Measurements from ENCODE around the gene MPDU1. TPM values are rescaled to one million over a fixed set of nuclear protein-coding genes. Genes with fewer than 3 reads are reported as not detected.
A peak's percentile ranks its signal among the peaks of the same experiment; 100 is the strongest.

Gene MPDU1
- total RNA-seq, 2 experiments from 2014 or later = 51.7 to 77.0 TPM

- Mint-ChIP-seq H3K4me3 (no peak overlapping the region), H3K27ac (peak overlapping the region; percentile 94), H3K4me1 (peaks cover 76% of the 10 kb centered on the region), H3K9me3 (ENCODE audit: low read depth) (no peaks in the 10 kb centered on the region), H3K36me3 (ENCODE audit: low read depth) (peaks cover 59% of the 10 kb centered on the region), H3K27me3 (no peaks in the 10 kb centered on the region)
- CTCF ChIA-PET = interaction anchor here (0.6 to 1.6 kb wide), 6 partner anchors 21 to 284 kb away, joined by 3 to 5 read pairs (median 3); partner anchors contain the start of gene TNFSF12
- POLR2A ChIA-PET = interaction anchor here (0.6 to 3.9 kb wide), 3 partner anchors 56 to 251 kb away, joined by 3 to 25 read pairs (median 5); partner anchors contain the start of genes NEURL4, TP53 and WRAP53
- no peak for DNase-seq
- intact Hi-C loops (cut with DNase I, micrococcal nuclease) = loop anchor here in 1 of 2 experiments (5.0 kb wide), 1 partner anchor 351 kb away; the partner anchor contains the start of genes CNTROB and TRAPPC1
- no peak for ATAC-seq
Observed at GRCh38 chr17:7580604-7581575, 2.8 kb upstream of the MPDU1 start.

GRCh38 chr17:7582396-7583252, 1.0 kb upstream of the MPDU1 start:
- Mint-ChIP-seq H3K9me3 (ENCODE audit: low read depth) (no peaks in the 10 kb centered on the region), H3K27ac (peak overlapping the region; percentile 100), H3K27me3 (no peaks in the 10 kb centered on the region), H3K36me3 (ENCODE audit: low read depth) (peaks cover 45% of the 10 kb centered on the region), H3K4me3 (peak overlapping the region; percentile 82), H3K4me1 (peaks cover 64% of the 10 kb centered on the region)
- ATAC-seq (no peak), DNase-seq (no peak)
- CTCF ChIA-PET = interaction anchor here (1.0 to 3.4 kb wide), 5 partner anchors 22 to 227 kb away, joined by 3 to 30 read pairs (median 5); partner anchors contain the start of genes SENP3 and TMEM102
- POLR2A ChIA-PET = interaction anchor here (0.8 to 3.0 kb wide), 7 partner anchors 7 to 253 kb away, joined by 3 to 43 read pairs (median 11); partner anchors contain the start of genes FXR2, POLR2A, TP53 and WRAP53
- intact Hi-C loops (cut with DNase I, micrococcal nuclease) = loop anchor here (1.0 to 5.0 kb wide), 9 partner anchors 10 to 350 kb away; partner anchors contain the start of genes CNTROB (in 1 of the 2), NAA38 (in 1 of the 2), POLR2A (in 1 of the 2) and SENP3 (in 1 of the 2)

- Mint-ChIP-seq H3K27ac (no peak overlapping the region), H3K4me1 (peaks cover 28% of the 10 kb centered on the region), H3K9me3 (ENCODE audit: low read depth) (no peaks in the 10 kb centered on the region), H3K4me3 (no peak overlapping the region), H3K36me3 (ENCODE audit: low read depth) (peaks cover 34% of the 10 kb centered on the region), H3K27me3 (no peaks in the 10 kb centered on the region)
- POLR2A ChIA-PET = interaction anchor here (1.2 kb wide), 1 partner anchor 100 kb away, joined by 3 read pairs; no protein-coding TSS in a partner anchor
- CTCF ChIA-PET = interaction anchor here (0.6 to 1.8 kb wide), 4 partner anchors 26 to 150 kb away, joined by 4 to 6 read pairs (median 6); partner anchors contain the start of genes TP53 and WRAP53
- DNase-seq = no peak
- no peak for ATAC-seq
- intact Hi-C loops (cut with DNase I, micrococcal nuclease) = no loop called here
Observed at GRCh38 chr17:7586673-7587419, 3.2 kb downstream of the MPDU1 start.

- Mint-ChIP-seq H3K4me3 (no peak overlapping the region), H3K27me3 (no peaks in the 10 kb centered on the region), H3K27ac (no peak overlapping the region), H3K36me3 (ENCODE audit: low read depth) (peaks cover 34% of the 10 kb centered on the region), H3K4me1 (peaks cover 21% of the 10 kb centered on the region), H3K9me3 (ENCODE audit: low read depth) (no peaks in the 10 kb centered on the region)
- no peak for ATAC-seq
- ChIA-PET CTCF (interaction anchor here (1.2 to 2.3 kb wide), 4 partner anchors 12 to 151 kb away, joined by 5 to 9 read pairs (median 6); partner anchors contain the start of genes TP53 and WRAP53), POLR2A (interaction anchor here (1.2 kb wide), 1 partner anchor 99 kb away, joined by 3 read pairs; no protein-coding TSS in a partner anchor)
- intact Hi-C loops (cut with DNase I, micrococcal nuclease) = loop anchor here in 1 of 2 experiments (2.0 kb wide), 2 partner anchors 65 to 73 kb away; no protein-coding TSS in a partner anchor
- no peak for DNase-seq
Observed at GRCh38 chr17:7587420-7588151, 3.9 kb downstream of the MPDU1 start.

GRCh38 chr17:7588553-7589203, 5.0 kb downstream of the MPDU1 start:
- DNase-seq (no peak), ATAC-seq (no peak)
- ChIA-PET POLR2A (interaction anchor here (0.6 to 1.7 kb wide), 4 partner anchors 12 to 99 kb away, joined by 3 to 5 read pairs (median 4); partner anchors contain the start of gene TP53), CTCF (interaction anchor here (0.5 to 2.3 kb wide), 19 partner anchors 9 to 291 kb away, joined by 3 to 12 read pairs (median 4); partner anchors contain the start of genes CD68, CHRNB1, FXR2 and TMEM95)
- peaks cover 41% of the 10 kb centered on the region for H3K36me3 Mint-ChIP-seq (ENCODE audit: low read depth)
- intact Hi-C loops (cut with DNase I, micrococcal nuclease) = loop anchor here in 1 of 2 experiments (1.0 to 2.0 kb wide), 4 partner anchors 66 to 308 kb away; no protein-coding TSS in a partner anchor
- H3K27me3 Mint-ChIP-seq = no peaks in the 10 kb centered on the region
- H3K4me3 Mint-ChIP-seq = no peak overlapping the region
- no peak overlapping the region for H3K27ac Mint-ChIP-seq
- peaks cover 16% of the 10 kb centered on the region for H3K4me1 Mint-ChIP-seq
- H3K9me3 Mint-ChIP-seq (ENCODE audit: low read depth) = no peaks in the 10 kb centered on the region

GRCh38 chr17:7589204-7589868, 5.7 kb downstream of the MPDU1 start:
- H3K27me3 Mint-ChIP-seq = no peaks in the 10 kb centered on the region
- DNase-seq = peak; percentile 85
- no peak overlapping the region for H3K4me3 Mint-ChIP-seq
- H3K27ac Mint-ChIP-seq = no peak overlapping the region
- ATAC-seq = peak; percentile 86
- intact Hi-C loops (cut with DNase I, micrococcal nuclease) = loop anchor here in 1 of 2 experiments (1.0 to 2.0 kb wide), 4 partner anchors 67 to 309 kb away; no protein-coding TSS in a partner anchor
- no peaks in the 10 kb centered on the region for H3K9me3 Mint-ChIP-seq (ENCODE audit: low read depth)
- POLR2A ChIA-PET = interaction anchor here (0.5 to 1.7 kb wide), 6 partner anchors 29 to 98 kb away, joined by 3 to 10 read pairs (median 4); partner anchors contain the start of gene TP53
- peaks cover 16% of the 10 kb centered on the region for H3K4me1 Mint-ChIP-seq
- CTCF ChIA-PET = interaction anchor here (0.5 to 2.3 kb wide), 24 partner anchors 9 to 291 kb away, joined by 3 to 12 read pairs (median 4); partner anchors contain the start of genes CD68, CHRNB1, FXR2 and TMEM95
- peaks cover 44% of the 10 kb centered on the region for H3K36me3 Mint-ChIP-seq (ENCODE audit: low read depth)

- intact Hi-C loops (cut with DNase I, micrococcal nuclease) = loop anchor here in 1 of 2 experiments (1.0 to 2.0 kb wide), 4 partner anchors 67 to 310 kb away; no protein-coding TSS in a partner anchor
- Mint-ChIP-seq H3K4me3 (no peak within 1 kb of the TSS), H3K9me3 (ENCODE audit: low read depth) (no peaks in the 10 kb centered on the region), H3K4me1 (peaks cover 9% of the 10 kb centered on the region), H3K27ac (no peak within 1 kb of the TSS), H3K27me3 (no peaks in the 10 kb centered on the region), H3K36me3 (ENCODE audit: low read depth) (peaks cover 43% of the 10 kb centered on the region)
- DNase-seq (no peak), ATAC-seq (no peak)
- ChIA-PET POLR2A (interaction anchor here (0.5 to 1.7 kb wide), 7 partner anchors 10 to 97 kb away, joined by 3 to 10 read pairs (median 4); partner anchors contain the start of genes CD68 and TP53), CTCF (interaction anchor here (0.6 to 2.3 kb wide), 22 partner anchors 11 to 286 kb away, joined by 3 to 12 read pairs (median 4); partner anchors contain the start of genes CD68, CHRNB1, FXR2 and TMEM95)
Observed at GRCh38 chr17:7589891-7590691, 6.4 kb downstream of the MPDU1 start, which contains the start of gene SOX15. Gene SOX15 (minus strand): TSS chr17:7590094. CDS start chr17:7589676, 418 bp downstream.

- DNase-seq = no peak
- peak; percentile 41 for ATAC-seq
- ChIA-PET POLR2A (no interaction called here), CTCF (interaction anchor here (0.7 to 0.9 kb wide), 2 partner anchors 30 to 70 kb away, joined by 3 to 4 read pairs; no protein-coding TSS in a partner anchor)
- Mint-ChIP-seq H3K9me3 (ENCODE audit: low read depth) (no peaks in the 10 kb centered on the region), H3K4me3 (no peak overlapping the region), H3K27me3 (no peaks in the 10 kb centered on the region), H3K36me3 (ENCODE audit: low read depth) (peaks cover 47% of the 10 kb centered on the region), H3K4me1 (peaks cover 6% of the 10 kb centered on the region), H3K27ac (no peak overlapping the region)
- intact Hi-C loops (cut with DNase I, micrococcal nuclease) = no loop called here
Observed at GRCh38 chr17:7590743-7591142, 7.1 kb downstream of the MPDU1 start.
